HEK293T (cell line): ENCODE results near the gene POLG.

Experiments used
- CTCF ChIA-PET: fragments of 350-600 bp; formaldehyde crosslinking; extraction: SDS; loops from one replicate; lab custom pipeline; 2021; ENCODE audit warnings: antibody characterized with exemption, inconsistent platforms; lab: Yijun Ruan, JAX
- POLR2A ChIA-PET: fragments of 350-600 bp; formaldehyde crosslinking; extraction: SDS; loops from one replicate; lab custom pipeline; 2020; ENCODE audit warnings: antibody characterized with exemption, inconsistent platforms; lab: Yijun Ruan, JAX
- DNase-seq: peaks from one replicate; pipeline ENCODE4 v3.0.0; 2012; ENCODE audit warnings: mixed read lengths; ENCODE audit errors: extremely low spot score
- ARNT ChIP-seq: fragments of 450-650 bp; IDR thresholded peaks from 2 replicates; pipeline ENCODE4 v1.6.1; 2017; ENCODE audit warnings: mild to moderate bottlenecking
- BHLHE40 ChIP-seq: fragments of 450-650 bp; IDR thresholded peaks from 2 replicates; pipeline ENCODE4 v1.6.1; 2016; ENCODE audit warnings: mild to moderate bottlenecking, moderate library complexity, borderline replicate concordance
- CTBP1 ChIP-seq: fragments of 450-650 bp; IDR thresholded peaks from 2 replicates; pipeline ENCODE4 v1.6.1; 2016; ENCODE audit warnings: borderline replicate concordance
- ELF4 ChIP-seq: fragments of 450-650 bp; IDR thresholded peaks from 2 replicates; pipeline ENCODE4 v1.6.1; 2017; ENCODE audit warnings: antibody characterized with exemption
- FOXA1 ChIP-seq: fragments of 450-650 bp; IDR thresholded peaks from 2 replicates; pipeline ENCODE4 v1.6.1; 2016; ENCODE audit warnings: mild to moderate bottlenecking
- FOXK2 ChIP-seq: fragments of 450-650 bp; IDR thresholded peaks from 2 replicates; pipeline ENCODE4 v1.6.1; 2016; ENCODE audit warnings: mild to moderate bottlenecking
- FOXM1 ChIP-seq: fragments of 450-650 bp; IDR thresholded peaks from 2 replicates; pipeline ENCODE4 v1.6.1; 2017; ENCODE audit warnings: mild to moderate bottlenecking, borderline replicate concordance
- HDGF ChIP-seq: fragments of 450-650 bp; IDR thresholded peaks from 2 replicates; pipeline ENCODE4 v1.6.1; 2017; ENCODE audit warnings: antibody characterized with exemption, borderline replicate concordance
- L3MBTL2 ChIP-seq: fragments of 450-650 bp; conservative IDR thresholded peaks from 2 replicates; pipeline ENCODE4 v1.6.1; 2016; ENCODE audit warnings: mild to moderate bottlenecking
- LEF1 ChIP-seq: fragments of 450-650 bp; IDR thresholded peaks from 2 replicates; pipeline ENCODE4 v1.6.1; 2017; ENCODE audit warnings: mild to moderate bottlenecking, borderline replicate concordance
- NFRKB ChIP-seq: fragments of 450-650 bp; IDR thresholded peaks from 2 replicates; pipeline ENCODE4 v1.6.1; 2016; ENCODE audit warnings: mild to moderate bottlenecking, moderate library complexity
- PKNOX1 ChIP-seq: fragments of 450-650 bp; IDR thresholded peaks from 2 replicates; pipeline ENCODE4 v1.6.1; 2016
- SP1 ChIP-seq: fragments of 450-650 bp; IDR thresholded peaks from 2 replicates; pipeline ENCODE4 v1.6.1; 2017
- SUZ12 ChIP-seq: fragments of 450-650 bp; IDR thresholded peaks from 2 replicates; pipeline ENCODE4 v1.6.1; 2016; ENCODE audit warnings: mild to moderate bottlenecking
- TARDBP ChIP-seq: fragments of 450-650 bp; IDR thresholded peaks from 2 replicates; pipeline ENCODE4 v1.6.1; 2016
- ZNF384 ChIP-seq: fragments of 450-650 bp; IDR thresholded peaks from 2 replicates; pipeline ENCODE4 v1.6.1; 2016

Gene POLG

GRCh38 chr15:89327113-89327512 is 7.5 kb downstream of the POLG start:
- no peak for DNase-seq
- ChIA-PET POLR2A (interaction anchor here (0.9 to 5.4 kb wide), 2 partner anchors 7 to 10 kb away, joined by 3 to 27 read pairs; partner anchors contain the start of gene POLG), CTCF (interaction anchor here (0.7 to 1.1 kb wide), 3 partner anchors 8 to 116 kb away, joined by 3 read pairs; no protein-coding TSS in a partner anchor)
- TF ChIP-seq L3MBTL2 (no peak), LEF1 (no peak), HDGF (0 out of 2 replicates have a peak, but pooled peaks have one; percentile 67), ZNF384 (no peak)

- no peak for DNase-seq
- TF ChIP-seq FOXA1 (no peak), FOXK2 (no peak), HDGF (no peak), ARNT (no peak), LEF1 (no peak), BHLHE40 (no peak), CTBP1 (no peak), PKNOX1 (no peak)
- CTCF ChIA-PET = interaction anchor here (0.7 kb wide), 1 partner anchor 7 kb away, joined by 3 read pairs; no protein-coding TSS in a partner anchor
- POLR2A ChIA-PET = interaction anchor here (5.4 kb wide), 1 partner anchor 8 kb away, joined by 27 read pairs; the partner anchor contains the start of gene POLG
Observed at GRCh38 chr15:89326316-89326715, 8.3 kb downstream of the POLG start.

- no peak for DNase-seq
- TF ChIP-seq SP1 (no peak), ARNT (no peak), PKNOX1 (no peak), BHLHE40 (no peak), ZNF384 (no peak), TARDBP (no peak), FOXK2 (no peak), FOXA1 (no peak), LEF1 (no peak), L3MBTL2 (no peak), HDGF (no peak)
Observed at GRCh38 chr15:89325039-89325803, 9.4 kb downstream of the POLG start.

GRCh38 chr15:89323825-89324224 is 10.8 kb downstream of the POLG start:
- no peak for DNase-seq
- ChIA-PET CTCF (interaction anchor here (1.3 to 1.4 kb wide), 2 partner anchors 9 to 117 kb away, joined by 4 to 7 read pairs; no protein-coding TSS in a partner anchor), POLR2A (interaction anchor here (1.1 to 5.4 kb wide), 2 partner anchors 10 to 251 kb away, joined by 3 to 27 read pairs; partner anchors contain the start of genes POLG and TICRR)
- TF ChIP-seq SP1 = no peak
- no peak for TF ChIP-seq ARNT
- TF ChIP-seq ZNF384 = no peak
- no peak for TF ChIP-seq BHLHE40
- TF ChIP-seq HDGF = no peak
- TF ChIP-seq SUZ12 = no peak
- TF ChIP-seq FOXM1 = no peak
- no peak for TF ChIP-seq PKNOX1
- no peak for TF ChIP-seq LEF1
- no peak for TF ChIP-seq NFRKB
- no peak for TF ChIP-seq FOXK2
- TF ChIP-seq CTBP1 = no peak

More at GRCh38 chr15:89325039-89325803, 9.4 kb downstream of the POLG start:
- ChIA-PET CTCF (no interaction called here), POLR2A (interaction anchor here (5.4 kb wide), 1 partner anchor 9 kb away, joined by 27 read pairs; the partner anchor contains the start of gene POLG)

- ChIA-PET CTCF (interaction anchor here (1.3 kb wide), 1 partner anchor 116 kb away, joined by 4 read pairs; no protein-coding TSS in a partner anchor), POLR2A (interaction anchor here (0.6 to 5.4 kb wide), 3 partner anchors 8 to 81 kb away, joined by 3 to 27 read pairs (median 3); partner anchors contain the start of gene POLG)
- no peak for DNase-seq
- TF ChIP-seq HDGF = no peak
- no peak for TF ChIP-seq PKNOX1
- no peak for TF ChIP-seq BHLHE40
- no peak for TF ChIP-seq NFRKB
- TF ChIP-seq ELF4 = no peak
- TF ChIP-seq LEF1 = no peak
- TF ChIP-seq SP1 = no peak
- no peak for TF ChIP-seq FOXK2
- no peak for TF ChIP-seq ZNF384
- TF ChIP-seq ARNT = no peak
Observed at GRCh38 chr15:89322822-89323221, 11.8 kb downstream of the POLG start.
